ENCODE measurements around the gene MYOF. TPM values are rescaled to one million over a fixed set of nuclear protein-coding genes. Genes with fewer than 3 reads are reported as not detected.
"Not testable (repeated sequence)": the region's sequence is repeated elsewhere in the genome, so short reads cannot be mapped to it uniquely, and the experiment has no call there.

MYOF gene
- polyA plus RNA-seq, 4 donors, result 28.4 to 33.5 (median 32.9) TPM

GRCh38 chr10:93437086-93437945, 44.8 kb downstream of the MYOF start:
- DNase-seq (ENCODE audit: low read depth in 4 of 4, low spot score in 2 of 4), result peak in 2 of 4 donors; percentile 80 to 83

GRCh38 chr10:93436591-93437085, 45.5 kb downstream of the MYOF start:
- no peak for DNase-seq (ENCODE audit: low read depth in 4 of 4, low spot score in 2 of 4)

GRCh38 chr10:93435621-93436397, 46.3 kb downstream of the MYOF start:
- no peak for DNase-seq (ENCODE audit: low read depth in 4 of 4, low spot score in 2 of 4)

- DNase-seq (ENCODE audit: low read depth in 4 of 4, low spot score in 2 of 4), result no peak
These were observed 47.1 kb downstream of the MYOF start for GRCh38 chr10:93434991-93435491.

- DNase-seq (ENCODE audit: low read depth in 4 of 4, low spot score in 2 of 4), result no peak
These were observed 50.8 kb downstream of the MYOF start for GRCh38 chr10:93431361-93431760.

- no peak for DNase-seq (ENCODE audit: low read depth in 4 of 4, low spot score in 2 of 4)
These were observed 56.3 kb downstream of the MYOF start for GRCh38 chr10:93425861-93426260.

- DNase-seq (ENCODE audit: low read depth in 4 of 4, low spot score in 2 of 4), result no peak
These were observed 60.0 kb downstream of the MYOF start for GRCh38 chr10:93422118-93422517.

- no peak for DNase-seq (ENCODE audit: low read depth in 4 of 4, low spot score in 2 of 4)
These were observed 60.9 kb downstream of the MYOF start for GRCh38 chr10:93420944-93421825.

GRCh38 chr10:93420091-93420490, 62.0 kb downstream of the MYOF start:
- no peak for DNase-seq (ENCODE audit: low read depth in 4 of 4, low spot score in 2 of 4)

- DNase-seq (ENCODE audit: low read depth in 4 of 4, low spot score in 2 of 4), result not testable (repeated sequence)
These were observed 63.1 kb downstream of the MYOF start for GRCh38 chr10:93419016-93419415.

GRCh38 chr10:93417921-93418320, 64.2 kb downstream of the MYOF start:
- DNase-seq (ENCODE audit: low read depth in 4 of 4, low spot score in 2 of 4), result no peak

- DNase-seq (ENCODE audit: low read depth in 4 of 4, low spot score in 2 of 4), result no peak
These were observed 64.9 kb downstream of the MYOF start for GRCh38 chr10:93417266-93417665.

- DNase-seq (ENCODE audit: low read depth in 4 of 4, low spot score in 2 of 4), result no peak
These were observed 65.3 kb downstream of the MYOF start for GRCh38 chr10:93416824-93417223.

GRCh38 chr10:93415693-93416092, 66.4 kb downstream of the MYOF start:
- no peak for DNase-seq (ENCODE audit: low read depth in 4 of 4, low spot score in 2 of 4)

GRCh38 chr10:93413252-93413689, 68.9 kb downstream of the MYOF start:
- no peak for DNase-seq (ENCODE audit: low read depth in 4 of 4, low spot score in 2 of 4)

GRCh38 chr10:93412801-93413200, 69.3 kb downstream of the MYOF start:
- no peak for DNase-seq (ENCODE audit: low read depth in 4 of 4, low spot score in 2 of 4)

GRCh38 chr10:93410697-93411348, 71.3 kb downstream of the MYOF start:
- no peak for DNase-seq (ENCODE audit: low read depth in 4 of 4, low spot score in 2 of 4)

GRCh38 chr10:93408783-93409182, 73.4 kb downstream of the MYOF start:
- no peak for DNase-seq (ENCODE audit: low read depth in 4 of 4, low spot score in 2 of 4)

- no peak for DNase-seq (ENCODE audit: low read depth in 4 of 4, low spot score in 2 of 4)
These were observed 75.6 kb downstream of the MYOF start for GRCh38 chr10:93406364-93407145.

All from left renal cortex interstitium (tissue), 4 donors.